Gastroesophageal sphincter (tissue), 4 donors: ENCODE measurements around the gene ZNF280A. TPM values are rescaled to one million over a fixed set of nuclear protein-coding genes. Genes with fewer than 3 reads are reported as not detected.

ENCODE experiments used
- ATAC-seq: fragments of 150-250 bp; one replicate; pipeline ENCODE4 v1.9.1; 2016; ENCODE audit warnings: mild to moderate bottlenecking, moderate library complexity
- H3K27ac ChIP-seq, 4 donors: fragments of 200-600 bp; sonication (generic) in 3 of 4; 1 replicate in 3 of 4; 2 replicates in 1 of 4; pipeline ENCODE4 v1.5.1; 2016 to 2019
- H3K27me3 ChIP-seq: fragments of 200-600 bp; sonication (generic); one replicate; pipeline ENCODE4 v1.5.1; 2019
- H3K36me3 ChIP-seq, 2 donors: fragments of 200-600 bp; sonication (generic); one replicate each; pipeline ENCODE4 v1.5.1; 2019; ENCODE audit warnings: control low read depth in 1 of 2
- H3K4me1 ChIP-seq, 3 donors: fragments of 200-600 bp; sonication (generic); 1 replicate in 2 of 3; 2 replicates in 1 of 3; pipeline ENCODE4 v1.5.1; 2016 to 2019; ENCODE audit warnings: control low read depth in 2 of 3
- H3K4me3 ChIP-seq, 2 donors: fragments of 200-600 bp; sonication (generic); one replicate each; pipeline ENCODE4 v1.5.1; 2019; ENCODE audit warnings: mild to moderate bottlenecking in 1 of 2, moderate library complexity in 1 of 2
- H3K9me3 ChIP-seq, 3 donors: fragments of 200-600 bp; sonication (generic); one replicate each; pipeline ENCODE4 v1.5.1; 2017 to 2019; ENCODE audit warnings: control low read depth in 2 of 3
- EP300 ChIP-seq: sonication (generic); formaldehyde crosslinking; IDR thresholded peaks from one replicate; pipeline ENCODE4 v1.6.1; 2017; ENCODE audit warnings: antibody characterized with exemption, mild to moderate bottlenecking
- POLR2A ChIP-seq, 2 donors: fragments of 450-650 bp; IDR thresholded peaks; one replicate each; pipeline ENCODE4 v1.6.1; 2017; ENCODE audit warnings: antibody characterized with exemption in 2 of 2, mild to moderate bottlenecking in 2 of 2, moderate library complexity in 1 of 2
- POLR2AphosphoS5 ChIP-seq: sonication (generic); formaldehyde crosslinking; IDR thresholded peaks from one replicate; pipeline ENCODE4 v1.6.1; 2017; ENCODE audit warnings: antibody characterized with exemption
- WGBS, 2 donors: methylation state at CpG; one replicate each; pipeline ENCODE4 v1.1.5; 2018; ENCODE audit warnings: low coverage in 1 of 2; 5-methylcytosine and 5-hydroxymethylcytosine counted together
- total RNA-seq, 4 donors: library from RNA; depleted of rRNA; stranded (reverse); fragments of >200 nt; gene quantifications; one replicate each; pipeline ENCODE4 v1.1.0, GENCODE V29; 2016
- TF ChIP-seq, protein P1 (sequence below), 4 experiments: fragments of 200-600 bp in 2 of 4; fragments of 450-650 bp in 2 of 4; sonication (generic) in 1 of 4; IDR thresholded peaks; one replicate each; pipeline ENCODE4 v1.5.1; 2017 to 2019; ENCODE audit warnings: antibody characterized with exemption in 4 of 4, mild to moderate bottlenecking in 2 of 4, moderate library complexity in 2 of 4

ZNF280A gene
- total RNA-seq, 4 donors from 2014 or later: not detected

DNA sequence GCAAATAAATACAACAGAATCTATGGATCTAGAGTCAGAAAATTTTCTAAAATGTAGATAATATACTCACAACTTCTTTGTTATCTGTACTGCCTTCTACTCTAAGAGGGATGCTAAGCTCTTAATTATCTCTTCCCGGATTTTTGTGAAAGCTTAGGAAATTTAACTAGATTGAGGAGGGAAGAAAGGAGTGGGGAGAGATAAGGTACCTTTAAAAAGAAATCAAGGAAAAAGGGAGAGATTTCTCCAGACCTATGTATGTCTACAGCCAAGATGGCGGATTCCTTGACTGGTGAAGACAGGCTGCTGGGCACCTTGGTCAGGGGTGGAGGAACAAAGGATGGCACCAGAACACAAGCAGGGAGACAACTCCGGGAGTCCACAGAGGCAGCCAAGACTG is 34.5 kb downstream of the ZNF280A start:
- Histone ChIP-seq H3K27me3 (no peaks in the 10 kb centered on the region), H3K4me1 (no peaks in the 10 kb centered on the region), H3K36me3 (no peaks in the 10 kb centered on the region), H3K27ac (no peak overlapping the region), H3K9me3 (no peaks in the 10 kb centered on the region), H3K4me3 (no peak overlapping the region)
- 89 to 100% methylated on average over 1 to 3 of the region's 3 CpGs for WGBS, 2 donors
- ATAC-seq: no peak
- TF ChIP-seq POLR2A (IDR thresholded peaks at IDR 0.05) (no peak), POLR2AphosphoS5 (no peak), EP300 (no peak)
- TF ChIP-seq, protein P1, sequence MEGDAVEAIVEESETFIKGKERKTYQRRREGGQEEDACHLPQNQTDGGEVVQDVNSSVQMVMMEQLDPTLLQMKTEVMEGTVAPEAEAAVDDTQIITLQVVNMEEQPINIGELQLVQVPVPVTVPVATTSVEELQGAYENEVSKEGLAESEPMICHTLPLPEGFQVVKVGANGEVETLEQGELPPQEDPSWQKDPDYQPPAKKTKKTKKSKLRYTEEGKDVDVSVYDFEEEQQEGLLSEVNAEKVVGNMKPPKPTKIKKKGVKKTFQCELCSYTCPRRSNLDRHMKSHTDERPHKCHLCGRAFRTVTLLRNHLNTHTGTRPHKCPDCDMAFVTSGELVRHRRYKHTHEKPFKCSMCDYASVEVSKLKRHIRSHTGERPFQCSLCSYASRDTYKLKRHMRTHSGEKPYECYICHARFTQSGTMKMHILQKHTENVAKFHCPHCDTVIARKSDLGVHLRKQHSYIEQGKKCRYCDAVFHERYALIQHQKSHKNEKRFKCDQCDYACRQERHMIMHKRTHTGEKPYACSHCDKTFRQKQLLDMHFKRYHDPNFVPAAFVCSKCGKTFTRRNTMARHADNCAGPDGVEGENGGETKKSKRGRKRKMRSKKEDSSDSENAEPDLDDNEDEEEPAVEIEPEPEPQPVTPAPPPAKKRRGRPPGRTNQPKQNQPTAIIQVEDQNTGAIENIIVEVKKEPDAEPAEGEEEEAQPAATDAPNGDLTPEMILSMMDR (IDR thresholded peaks at IDR 0.05): no peak

DNA sequence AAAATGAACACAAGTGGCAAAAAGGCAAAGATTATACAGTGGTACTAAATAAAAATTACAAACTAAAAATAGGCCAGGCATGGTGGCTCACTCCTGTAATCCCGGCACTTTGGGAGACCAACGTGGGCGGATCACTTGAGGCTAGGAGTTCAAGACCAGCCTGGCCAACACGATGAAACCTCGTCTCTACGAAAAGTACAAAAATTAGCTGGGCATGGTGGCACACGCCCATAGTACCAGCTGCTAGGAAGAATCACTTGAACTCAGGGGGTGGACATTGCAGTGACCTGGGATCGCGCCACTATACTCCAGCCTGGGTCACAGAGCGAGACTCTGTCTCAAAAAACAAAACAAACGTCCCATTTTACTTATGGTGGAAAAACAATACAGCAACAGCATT is 36.0 kb downstream of the ZNF280A start:
- Histone ChIP-seq H3K4me1 (no peaks in the 10 kb centered on the region), H3K27ac (no peak overlapping the region), H3K9me3 (no peaks in the 10 kb centered on the region), H3K4me3 (no peak overlapping the region), H3K36me3 (no peaks in the 10 kb centered on the region), H3K27me3 (no peaks in the 10 kb centered on the region)
- WGBS, 2 donors: 90 to 96% methylated on average over 10 of the region's 11 CpGs
- ATAC-seq: no peak
- TF ChIP-seq POLR2AphosphoS5 (no peak), POLR2A (IDR thresholded peaks at IDR 0.05) (no peak), EP300 (no peak)
- TF ChIP-seq, protein P1 (IDR thresholded peaks at IDR 0.05): no peak

DNA sequence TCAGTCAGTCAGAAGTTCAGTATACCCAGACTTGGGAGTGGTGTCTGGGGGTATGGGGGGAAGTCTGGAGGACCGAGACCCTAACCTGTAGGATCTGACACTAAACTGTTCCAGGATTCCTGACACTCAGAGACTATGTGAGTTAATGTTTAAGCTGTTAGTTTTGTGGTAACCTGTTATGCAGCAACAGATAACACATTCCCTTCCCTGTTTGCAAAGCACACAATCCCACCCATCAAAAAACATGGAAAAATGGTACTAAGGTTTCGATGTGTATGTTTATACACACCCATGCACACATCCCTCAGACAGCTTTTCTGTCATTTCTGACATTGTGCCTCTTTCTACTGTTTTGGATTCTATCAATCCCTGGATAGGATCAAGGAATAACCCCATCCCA is 39.1 kb downstream of the ZNF280A start:
- TF ChIP-seq, protein P1 (IDR thresholded peaks at IDR 0.05): no peak
- TF ChIP-seq POLR2AphosphoS5 (no peak), POLR2A (IDR thresholded peaks at IDR 0.05) (no peak), EP300 (no peak)
- Histone ChIP-seq H3K27ac (no peak overlapping the region), H3K4me3 (no peak overlapping the region), H3K36me3 (no peaks in the 10 kb centered on the region), H3K4me1 (no peaks in the 10 kb centered on the region), H3K27me3 (no peaks in the 10 kb centered on the region), H3K9me3 (no peaks in the 10 kb centered on the region)
- ATAC-seq: no peak
- WGBS, 2 donors: 89 to 91% methylated on average over 1 to 2 of the region's 2 CpGs

DNA sequence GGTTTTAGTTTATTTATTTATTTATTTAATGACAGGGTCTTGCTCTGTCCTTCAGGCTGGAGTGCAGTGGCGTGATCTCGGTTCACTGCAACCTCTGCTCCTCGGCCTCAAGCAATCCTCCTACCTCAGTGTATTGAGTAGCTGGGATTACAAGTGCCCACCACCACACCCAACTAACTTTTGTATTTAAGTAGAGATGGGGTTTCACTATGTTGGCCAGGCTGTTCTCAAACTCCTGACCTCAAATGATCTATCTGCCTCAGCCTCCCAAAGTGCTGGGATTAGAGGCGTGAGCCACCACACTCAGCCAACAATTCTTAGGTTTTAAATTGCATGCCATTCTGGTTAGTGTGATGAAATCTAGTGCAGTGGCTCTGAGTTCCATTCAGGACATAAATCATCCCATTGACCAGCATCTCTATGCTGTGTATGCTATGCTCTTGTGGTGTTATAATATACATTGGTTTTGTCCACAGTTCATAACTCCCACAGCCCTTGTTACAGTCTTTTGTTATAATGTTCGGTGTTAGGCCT is 40.0 kb downstream of the ZNF280A start:
- H3K27ac ChIP-seq: no peak overlapping the region
- no peak for ATAC-seq
- H3K4me1 ChIP-seq: no peaks in the 10 kb centered on the region
- H3K36me3 ChIP-seq: no peaks in the 10 kb centered on the region
- 88 to 97% methylated on average over 4 to 5 of the region's 5 CpGs for WGBS, 2 donors
- no peaks in the 10 kb centered on the region for H3K9me3 ChIP-seq
- TF ChIP-seq POLR2AphosphoS5: no peak
- TF ChIP-seq POLR2A (IDR thresholded peaks at IDR 0.05): no peak
- TF ChIP-seq, protein P1 (IDR thresholded peaks at IDR 0.05): no peak
- TF ChIP-seq EP300: no peak
- H3K4me3 ChIP-seq: no peak overlapping the region
- H3K27me3 ChIP-seq: no peaks in the 10 kb centered on the region

DNA sequence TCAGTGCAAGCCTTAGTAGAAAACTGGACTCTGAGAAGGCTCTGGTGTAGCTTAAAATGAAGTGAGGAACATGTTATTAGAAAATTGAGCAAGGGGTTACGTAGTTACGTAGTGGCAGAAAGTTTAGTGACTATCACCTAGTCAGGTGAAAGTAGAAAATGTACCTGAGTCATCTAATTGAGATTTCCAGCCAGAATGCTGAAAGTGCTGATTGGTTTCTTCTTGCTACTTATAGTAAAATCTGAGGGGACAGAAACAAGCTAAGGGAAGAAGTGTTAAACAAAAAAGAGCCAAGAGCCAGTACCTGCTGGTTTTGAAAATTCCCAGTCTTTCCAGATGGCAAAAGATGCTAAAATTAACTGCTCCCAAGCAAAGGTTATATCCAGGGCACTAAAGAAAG is 41.0 kb downstream of the ZNF280A start:
- 84 to 93% methylated on average over 2 of the region's 2 CpGs for WGBS, 2 donors
- Histone ChIP-seq H3K4me3 (no peak overlapping the region), H3K27me3 (no peaks in the 10 kb centered on the region), H3K36me3 (no peaks in the 10 kb centered on the region), H3K4me1 (no peaks in the 10 kb centered on the region), H3K9me3 (no peaks in the 10 kb centered on the region), H3K27ac (no peak overlapping the region)
- TF ChIP-seq POLR2A (IDR thresholded peaks at IDR 0.05) (no peak), POLR2AphosphoS5 (no peak), EP300 (no peak)
- TF ChIP-seq, protein P1 (IDR thresholded peaks at IDR 0.05): no peak
- ATAC-seq: no peak
